HG02852 (cell line): ENCODE results near the gene CDH4.
"Not testable (repeated sequence)": the region's sequence is repeated elsewhere in the genome, so short reads cannot be mapped to it uniquely, and the experiment has no call there.

ENCODE experiments used
- ATAC-seq: cut with Tn5 transposase; IDR thresholded peaks from one replicate; pipeline ENCODE4 v1.9.1; 2021; ENCODE audit warnings: mild to moderate bottlenecking, moderate library complexity; ENCODE audit not compliant: unreplicated experiment

CDH4 gene

DNA sequence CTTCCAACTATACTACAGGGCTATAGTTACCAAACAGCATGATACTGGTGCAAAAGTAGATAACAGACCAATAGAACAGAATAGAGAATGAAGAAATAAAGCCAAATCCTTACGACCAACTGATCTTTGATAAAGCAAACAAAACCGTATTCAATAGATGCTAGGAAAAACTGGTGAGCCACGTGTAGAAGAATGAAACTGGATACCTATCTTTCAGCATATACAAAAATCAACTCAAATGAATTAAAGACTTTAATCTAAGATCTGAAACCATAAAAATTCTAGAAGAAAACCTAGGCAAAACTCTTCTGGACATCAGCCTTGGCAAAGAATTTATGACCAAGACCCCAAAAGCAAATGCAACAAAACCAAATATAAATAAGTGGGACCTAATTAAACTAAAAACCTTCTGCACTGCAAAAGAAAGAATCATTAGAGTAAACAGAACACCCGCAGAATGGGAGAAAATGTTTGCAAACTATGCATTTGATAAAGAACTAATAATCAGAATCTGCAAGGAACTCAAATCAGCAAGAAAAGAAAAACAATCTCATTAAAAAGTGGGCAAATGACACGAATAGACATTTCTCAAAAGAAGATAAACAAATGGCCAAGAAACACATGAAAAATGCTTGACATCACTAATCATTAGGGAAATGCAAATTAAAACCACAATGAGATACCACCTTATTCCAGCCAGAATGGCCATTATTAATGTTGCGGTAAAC is 703.8 kb downstream of the CDH4 start:
- ATAC-seq: no peak

DNA sequence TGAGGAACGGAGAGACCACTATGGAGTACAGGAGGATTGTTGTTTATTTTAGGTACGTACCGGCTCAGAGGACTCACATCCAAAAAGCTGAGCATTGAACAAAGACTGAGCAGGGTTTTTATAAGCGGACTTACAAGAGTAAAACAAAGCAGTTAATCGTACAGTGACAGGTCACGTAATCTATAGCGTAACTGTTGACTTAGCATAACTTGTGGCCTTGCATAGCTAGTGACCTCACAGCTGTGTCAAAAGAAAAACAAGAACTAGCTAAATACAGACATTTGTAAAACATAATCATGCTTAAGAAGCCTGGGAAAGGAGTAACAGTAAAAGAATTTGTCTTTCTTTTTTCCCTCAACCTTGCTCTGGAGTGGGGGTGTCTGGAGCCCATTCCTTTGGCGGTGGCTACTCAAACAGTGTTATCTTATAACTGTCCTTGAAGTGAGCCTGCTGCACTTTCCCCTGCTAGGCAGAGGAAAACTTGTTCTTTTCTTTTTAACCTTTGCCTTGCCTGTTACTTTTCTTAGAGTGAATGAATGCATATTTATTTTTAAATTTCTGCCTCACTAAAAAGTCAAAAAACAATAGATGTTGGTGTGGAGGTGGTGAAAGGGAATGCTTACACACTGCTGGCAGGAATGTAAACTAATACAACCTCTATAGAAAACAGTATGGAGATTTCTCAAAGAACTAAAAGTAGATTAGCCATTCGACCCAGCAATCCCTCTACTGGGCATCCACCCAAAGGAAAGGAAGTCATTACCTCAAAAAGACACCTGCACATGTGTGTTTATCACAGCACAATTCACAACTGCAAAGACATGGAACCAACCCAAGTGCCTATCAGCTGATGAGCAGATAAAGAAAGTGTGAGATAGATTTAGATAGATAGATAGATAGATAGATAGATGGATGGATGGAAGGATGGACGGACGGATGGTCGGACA is 704.6 kb downstream of the CDH4 start:
- ATAC-seq: no peak

DNA sequence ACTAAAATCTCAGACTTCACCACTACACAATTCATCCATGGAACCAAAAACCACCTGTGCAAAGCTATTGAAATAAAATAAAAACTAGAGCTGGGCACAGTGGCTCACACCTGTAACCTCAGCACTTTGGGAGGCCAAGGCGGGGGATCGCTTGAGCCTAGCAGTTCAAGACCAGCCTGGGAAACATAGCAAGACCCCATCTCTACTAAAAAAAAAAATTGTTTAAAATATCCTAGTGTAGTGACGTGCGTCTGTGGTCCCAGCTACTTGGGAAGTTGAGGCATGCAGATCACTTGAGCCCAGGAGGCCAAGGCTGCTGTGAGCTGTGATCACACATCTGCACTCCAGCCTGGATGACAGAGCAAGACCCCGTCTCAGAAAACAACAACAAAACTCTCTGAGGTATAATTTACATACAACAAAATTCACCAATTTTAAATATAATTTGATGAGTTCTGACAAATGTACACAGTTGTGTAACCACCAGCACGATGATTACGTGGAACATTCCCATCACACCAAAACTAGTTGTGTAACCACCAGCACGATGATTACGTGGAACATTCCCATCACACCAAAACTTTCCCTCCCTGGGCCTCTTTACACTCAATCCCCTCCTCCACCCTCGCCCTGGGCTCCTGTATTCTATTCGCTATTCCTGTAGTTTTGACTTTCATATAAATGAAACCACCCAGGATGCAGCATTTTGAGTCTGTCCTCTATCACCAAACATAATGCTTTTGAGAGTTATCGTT is 706.1 kb downstream of the CDH4 start:
- no peak for ATAC-seq

DNA sequence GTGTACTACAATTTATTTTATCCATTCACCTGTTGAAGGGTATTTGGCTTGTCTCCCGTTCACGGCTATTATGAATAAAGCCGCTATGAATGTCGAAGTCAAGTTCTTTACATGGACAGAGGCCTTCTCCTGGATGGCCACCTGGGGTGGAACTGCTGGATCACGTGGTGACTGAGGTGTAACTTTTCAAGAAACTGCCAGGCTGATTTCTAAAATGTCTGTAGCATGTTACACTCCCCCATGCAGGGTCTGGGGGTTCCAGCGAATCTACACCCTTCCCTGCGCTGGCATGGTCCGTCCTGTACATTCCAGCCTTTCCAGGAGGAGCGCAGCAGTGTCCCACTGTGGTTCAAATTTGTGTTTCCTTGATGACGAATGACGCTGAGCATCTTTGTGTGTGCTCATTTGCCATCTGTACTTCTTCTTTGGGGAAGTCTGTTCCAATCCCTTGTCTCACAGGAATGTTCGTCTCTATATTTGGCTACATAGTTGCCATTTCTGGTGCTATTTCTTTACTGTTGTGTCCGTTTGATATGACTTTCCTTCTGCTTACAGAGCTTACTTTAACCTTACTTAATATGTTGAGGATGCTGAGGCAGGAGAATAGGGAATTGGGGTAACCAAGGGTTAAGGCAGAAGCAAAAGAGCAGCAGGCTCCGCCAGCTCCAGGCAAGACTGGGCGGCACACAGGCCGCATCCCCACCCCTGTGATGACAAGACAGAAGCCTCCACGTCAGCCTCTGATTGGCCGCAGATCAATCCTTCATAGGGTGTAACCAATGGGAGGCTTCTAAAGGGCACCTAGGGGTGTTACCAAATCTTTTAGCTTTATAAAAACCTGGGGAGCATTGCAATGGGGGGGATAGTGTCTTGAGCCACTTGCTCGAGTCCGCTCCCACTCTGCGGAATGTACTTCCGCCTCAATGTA is 707.0 kb downstream of the CDH4 start:
- ATAC-seq: no peak

DNA sequence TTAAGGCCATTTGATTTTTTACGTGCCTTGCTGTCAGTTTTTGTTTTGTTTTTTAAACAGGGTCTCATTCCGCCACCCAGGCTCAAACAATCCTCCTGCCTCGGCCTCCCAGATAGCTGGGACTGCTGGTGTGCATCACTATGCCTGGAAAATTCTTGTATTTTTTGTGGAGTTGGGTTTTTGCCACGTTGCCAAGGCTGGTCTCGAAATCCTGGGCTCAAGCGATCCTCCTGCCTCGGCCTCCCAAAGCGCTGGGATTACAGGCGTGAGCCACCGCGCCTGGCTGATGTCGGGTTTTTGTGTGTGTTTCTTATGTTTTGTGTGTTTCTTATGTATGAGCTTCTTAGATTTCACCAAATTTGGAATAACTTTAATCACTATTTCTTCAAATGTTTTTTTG is 708.8 kb downstream of the CDH4 start:
- ATAC-seq: no peak

DNA sequence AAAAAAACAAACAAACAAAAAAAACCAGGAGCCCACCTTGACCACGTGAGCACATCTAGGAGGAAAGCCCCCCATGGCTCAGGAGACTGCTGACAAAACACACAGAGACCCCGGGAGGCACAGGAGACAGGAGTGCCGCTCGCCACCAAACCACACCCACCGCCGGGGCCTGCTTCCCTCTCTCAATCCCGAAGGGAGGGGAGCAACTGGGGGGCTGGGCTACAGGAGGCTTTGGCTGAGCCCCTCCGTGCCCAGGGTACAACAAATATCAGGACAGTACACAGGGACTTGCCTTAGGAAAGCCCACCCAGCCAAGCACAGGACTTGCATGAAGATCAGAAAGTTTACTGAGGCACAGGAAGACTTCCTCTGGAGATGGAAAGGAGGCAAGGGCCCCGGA is 711.1 kb downstream of the CDH4 start:
- no peak for ATAC-seq

DNA sequence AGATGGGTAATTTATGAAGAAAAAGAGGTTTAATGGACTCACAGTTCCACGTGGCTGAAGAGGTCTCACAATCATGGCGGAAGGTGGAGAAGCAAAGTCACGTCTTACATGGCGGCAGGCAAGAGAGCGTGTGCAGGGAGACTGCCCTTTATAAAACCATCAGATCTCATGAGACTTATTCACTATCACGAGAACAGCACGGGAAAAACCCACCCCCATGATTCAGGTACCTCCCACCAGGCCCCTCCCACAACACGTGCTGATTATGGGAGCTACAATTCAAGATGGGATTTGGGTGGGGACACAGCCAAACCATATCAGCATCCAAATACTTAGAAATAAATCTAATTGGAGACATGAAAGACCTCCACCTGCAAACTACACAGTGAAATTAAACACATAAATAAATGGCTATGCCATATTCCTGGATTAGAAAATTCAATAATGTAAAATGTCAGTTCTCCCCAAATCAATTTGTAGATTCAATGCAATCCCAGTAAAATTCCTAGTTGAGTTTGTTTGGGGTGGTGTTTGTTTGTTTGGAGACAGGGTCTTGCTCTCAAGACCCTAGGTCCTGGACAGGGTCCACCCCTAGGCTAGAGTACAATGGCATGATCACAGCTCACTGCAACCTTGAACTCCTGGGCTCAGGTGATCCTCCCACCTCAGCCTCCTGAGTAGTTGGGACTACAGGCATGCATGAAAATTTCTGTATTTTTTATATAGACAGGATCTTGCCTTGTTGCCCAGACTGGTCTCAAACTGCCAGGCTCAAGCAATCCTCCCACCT is 712.0 kb downstream of the CDH4 start:
- no peak for ATAC-seq

DNA sequence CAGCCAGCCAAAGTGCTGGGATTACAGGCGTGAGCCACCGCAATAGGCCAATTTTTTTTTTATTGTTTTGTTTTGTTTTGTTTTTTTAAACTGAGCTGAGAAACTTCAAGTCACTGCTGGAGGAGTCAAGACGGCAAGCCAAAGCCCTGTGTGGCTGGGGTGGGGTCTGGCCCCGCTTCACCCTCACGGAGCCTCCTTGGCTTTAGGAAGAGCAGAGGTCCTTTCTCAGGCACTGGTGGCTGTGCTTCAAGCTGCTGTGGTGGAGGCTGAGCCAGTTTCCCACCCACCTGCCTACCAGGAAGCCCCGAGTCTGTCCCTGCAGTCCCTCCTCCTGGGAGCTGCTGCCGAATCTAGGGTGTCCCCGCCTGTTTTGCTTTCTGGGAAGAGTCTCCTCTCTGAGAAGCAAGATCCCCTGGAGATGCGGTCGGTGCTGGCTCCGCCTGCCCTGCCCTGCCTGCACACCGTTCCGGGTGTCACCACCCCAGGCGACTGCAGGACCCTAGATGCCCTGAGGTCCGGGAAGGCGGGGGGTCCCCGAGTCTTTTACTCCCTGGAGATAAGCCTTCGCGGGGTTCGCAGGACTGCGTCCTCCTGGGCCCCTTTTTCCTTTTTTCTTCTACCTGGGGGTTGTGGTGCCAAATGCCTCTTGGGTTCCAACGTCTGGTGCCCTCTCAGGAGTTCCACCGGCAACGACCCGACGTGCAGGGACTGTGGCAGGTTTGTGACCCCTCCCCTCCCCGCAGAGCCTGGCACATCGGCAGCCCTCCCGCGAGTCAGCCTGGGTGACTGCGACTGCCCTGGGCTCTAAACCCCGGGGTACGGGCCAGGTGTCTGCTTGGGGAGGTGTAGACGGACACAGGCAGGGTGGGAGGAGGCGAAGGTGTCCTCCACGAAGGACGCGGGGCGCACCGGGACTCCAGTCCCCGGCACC is 712.9 kb downstream of the CDH4 start:
- ATAC-seq: no peak

DNA sequence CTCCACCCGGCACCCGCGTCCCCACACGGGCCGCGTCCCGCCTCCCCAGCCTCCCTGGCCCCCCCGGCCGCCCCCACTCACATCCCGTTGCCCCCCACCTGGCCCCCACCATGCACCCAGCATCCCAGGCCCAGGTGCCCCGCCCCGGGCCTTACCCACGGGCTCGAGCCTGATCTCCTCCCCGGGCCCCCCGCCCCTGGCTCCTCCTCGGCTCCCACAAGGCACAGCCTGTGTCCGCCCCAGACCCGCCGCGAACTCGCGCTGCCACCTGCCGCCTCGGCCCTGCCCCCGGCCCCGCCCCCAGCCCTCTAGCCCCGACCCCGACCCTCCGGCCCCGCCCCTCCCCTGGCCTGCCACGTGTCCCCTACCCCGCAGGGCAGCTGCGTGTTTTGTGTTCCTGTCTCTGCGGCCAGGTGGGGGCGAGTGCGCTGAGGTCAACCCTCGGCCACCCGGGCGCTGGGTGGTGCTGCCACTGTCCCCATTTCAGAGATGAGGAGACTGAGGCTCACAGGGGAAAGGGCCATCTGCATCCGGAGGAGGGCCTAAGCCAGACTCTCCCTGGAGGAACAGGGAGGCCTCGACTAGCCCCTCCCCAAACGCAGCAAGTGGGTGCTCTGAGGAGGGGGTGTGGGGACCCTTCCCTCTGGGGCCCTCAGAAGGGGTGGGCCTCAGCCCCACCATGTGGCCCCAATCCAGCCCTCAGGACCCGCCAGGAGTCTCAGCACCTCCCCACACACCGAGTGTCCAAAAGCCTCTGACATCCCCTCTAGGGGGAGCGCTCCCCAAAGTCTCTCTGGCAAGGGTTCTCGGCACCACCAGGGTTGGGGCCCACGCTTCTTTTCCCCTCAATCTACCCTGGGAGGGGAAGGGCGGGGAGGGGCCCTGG is 713.8 kb downstream of the CDH4 start:
- no peak for ATAC-seq

DNA sequence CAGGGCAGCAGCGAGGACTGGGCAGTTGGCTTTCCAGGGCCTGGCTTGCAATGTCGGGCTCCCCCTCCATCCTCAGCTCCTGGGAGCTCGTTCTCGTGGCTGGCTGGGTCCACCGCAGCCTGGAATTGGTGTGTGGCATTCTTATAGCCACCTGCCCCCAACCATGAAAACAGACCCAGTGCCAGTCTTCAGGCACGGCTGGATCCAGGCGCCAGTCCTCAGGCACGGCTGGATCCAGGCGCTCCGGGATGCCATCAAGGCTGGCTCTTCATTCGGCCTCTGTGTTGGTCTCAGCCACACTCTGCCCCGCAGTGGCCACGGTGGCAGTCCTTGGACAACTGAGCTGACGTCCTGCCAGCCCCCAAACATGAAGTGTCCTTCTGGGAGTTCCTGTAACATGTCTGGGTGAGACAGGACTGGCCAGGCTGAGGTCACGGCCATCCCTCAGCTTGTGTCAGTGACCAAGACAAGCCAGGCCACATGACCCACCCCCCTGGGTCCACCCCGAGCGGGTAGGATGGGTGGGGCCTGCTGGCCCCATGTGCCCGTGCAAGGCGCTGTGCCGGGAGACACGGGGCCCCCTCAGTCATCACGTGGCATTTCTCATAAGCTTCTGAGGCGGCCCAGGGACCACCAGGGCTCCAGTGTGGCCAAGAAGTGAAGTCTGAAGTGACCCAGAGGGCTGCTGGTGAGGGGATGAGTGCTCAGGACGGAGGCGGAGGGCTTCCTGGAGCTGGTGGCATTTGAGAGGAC is 714.6 kb downstream of the CDH4 start:
- ATAC-seq: no peak

DNA sequence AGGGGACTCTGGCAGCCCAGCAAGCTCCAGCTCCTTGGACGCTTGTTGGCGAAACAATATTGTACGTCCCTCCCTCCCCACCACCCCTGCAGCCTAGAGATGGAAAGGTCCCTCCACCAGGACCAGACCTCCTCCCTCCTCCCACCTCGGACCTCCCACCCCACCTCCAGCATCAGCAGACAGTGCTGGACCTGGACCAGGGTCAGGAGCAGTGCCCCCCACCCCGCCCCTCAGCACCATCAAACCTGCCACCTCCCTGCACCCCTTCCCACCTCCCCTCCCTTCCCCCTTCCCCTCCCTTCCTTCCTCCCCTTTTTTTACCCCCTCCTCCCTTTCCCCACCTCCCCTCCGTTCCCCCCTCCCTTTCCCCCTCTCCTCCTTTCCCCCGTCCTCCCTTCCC is 715.2 kb downstream of the CDH4 start:
- no peak for ATAC-seq

DNA sequence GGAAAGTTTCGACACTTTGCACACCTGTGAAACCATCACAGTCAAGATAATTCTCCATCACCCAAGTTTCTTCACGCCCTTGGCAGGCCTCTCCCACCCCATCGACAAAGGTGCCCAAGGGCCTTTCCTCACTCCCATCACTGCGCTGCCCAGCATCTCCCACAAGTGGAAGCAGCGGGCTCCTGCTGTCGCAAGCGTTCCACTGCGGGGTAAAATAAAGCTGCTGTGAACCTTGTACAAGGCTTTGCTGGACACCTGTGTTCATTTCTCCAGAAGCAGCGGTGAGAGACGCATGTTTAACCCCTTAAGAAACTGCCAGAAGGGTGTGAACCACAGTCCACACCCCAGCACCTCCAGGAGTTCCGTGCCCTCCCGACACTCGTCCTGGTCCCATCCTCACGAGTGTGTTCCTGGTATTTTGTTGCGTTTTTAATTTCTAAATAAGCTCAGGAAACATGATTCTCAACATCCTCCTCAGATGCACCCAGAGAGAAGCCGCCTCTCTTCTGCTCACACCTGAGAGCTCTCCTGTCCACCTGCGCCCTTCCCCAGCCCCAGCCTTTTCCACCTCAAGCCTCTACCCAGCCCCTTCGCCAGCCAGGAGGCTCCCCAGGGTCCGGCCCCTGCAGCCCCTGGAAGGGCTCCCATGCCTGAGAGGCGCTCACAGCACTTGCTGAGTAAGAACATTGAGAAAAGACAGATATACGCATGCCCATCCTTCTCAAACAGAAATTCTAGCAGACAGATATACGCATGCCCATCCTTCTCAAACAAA is 716.2 kb downstream of the CDH4 start:
- no peak for ATAC-seq

DNA sequence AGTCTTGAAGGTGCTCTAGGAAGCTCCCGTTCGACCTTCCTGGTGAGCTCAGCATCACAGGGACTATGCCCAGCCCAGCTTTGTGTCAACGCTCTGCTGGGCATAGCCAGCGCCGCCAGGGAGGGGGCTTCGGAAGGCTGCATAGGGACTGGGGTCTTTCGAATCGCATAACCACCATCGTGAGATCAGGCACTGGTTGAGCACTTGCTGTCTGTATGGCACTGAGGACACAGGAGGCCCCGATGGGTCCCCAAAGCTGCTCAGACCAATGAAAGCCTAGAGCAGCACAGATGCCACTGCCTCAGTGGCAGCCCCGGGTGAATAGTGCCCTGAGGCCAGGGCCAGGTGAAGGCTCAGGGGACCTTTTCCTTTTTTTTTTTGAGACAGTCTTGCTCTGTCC is 716.9 kb downstream of the CDH4 start:
- no peak for ATAC-seq

DNA sequence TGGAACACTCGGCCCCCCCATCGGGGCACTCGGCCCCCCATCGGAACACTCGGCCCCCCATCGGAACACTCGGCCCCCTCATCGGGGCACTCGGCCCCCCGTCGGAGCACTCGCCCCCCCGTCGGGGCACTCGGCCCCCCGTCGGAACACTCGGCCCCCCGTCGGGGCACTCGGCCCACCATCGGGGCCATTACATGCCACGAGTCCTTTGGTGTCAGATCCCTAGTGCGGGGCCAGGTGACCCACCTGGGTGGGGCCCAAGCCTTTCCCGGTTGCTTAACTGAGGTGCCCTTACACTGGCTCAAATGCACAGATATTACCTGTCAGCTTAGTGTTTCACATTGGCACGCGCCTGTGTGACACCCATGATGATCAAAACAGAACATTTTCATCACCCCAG is 717.7 kb downstream of the CDH4 start:
- ATAC-seq: no peak

DNA sequence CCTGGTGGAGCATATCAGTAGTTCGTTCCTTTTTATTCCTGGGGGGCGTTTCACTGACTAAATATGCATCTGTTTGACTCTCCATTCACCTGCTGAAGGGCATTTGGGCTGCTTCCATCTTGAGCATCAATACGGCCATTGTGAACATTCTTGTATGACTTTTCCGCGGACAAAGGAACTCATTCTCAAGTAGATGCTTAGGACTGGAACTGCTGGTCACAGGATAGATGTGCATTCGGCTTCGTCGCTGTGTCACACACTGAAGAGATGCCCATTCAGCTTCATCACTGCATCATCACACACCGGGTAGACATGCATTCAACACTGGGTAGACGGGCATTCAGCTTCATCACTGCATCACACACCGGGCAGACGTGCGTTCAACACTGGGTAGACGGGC is 718.3 kb downstream of the CDH4 start:
- no peak for ATAC-seq

DNA sequence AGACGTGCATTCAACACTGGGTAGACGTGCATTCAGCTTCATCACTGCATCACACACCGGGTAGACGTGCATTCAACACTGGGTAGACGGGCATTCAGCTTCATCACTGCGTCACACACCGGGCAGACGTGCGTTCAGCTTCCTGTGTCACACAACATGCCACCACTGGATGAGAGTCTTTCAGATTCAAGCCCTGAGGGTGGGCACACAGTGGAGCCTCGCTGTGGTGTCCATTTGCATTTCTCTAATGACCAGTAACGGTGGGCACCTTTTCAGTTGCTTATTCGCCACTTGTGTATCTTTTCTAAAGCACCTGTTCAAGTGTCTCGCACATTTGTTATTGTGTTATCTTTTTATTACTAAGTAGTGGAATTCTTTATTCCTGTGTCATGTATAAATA is 719.5 kb downstream of the CDH4 start:
- ATAC-seq: not testable (repeated sequence)
